ENCODE results near the gene ASIC1.

Gene ASIC1

GRCh38 chr12:50107416-50108268 is 50.2 kb downstream of the ASIC1 start:
- no peak for DNase-seq (ENCODE audit: low read depth)

DNA sequence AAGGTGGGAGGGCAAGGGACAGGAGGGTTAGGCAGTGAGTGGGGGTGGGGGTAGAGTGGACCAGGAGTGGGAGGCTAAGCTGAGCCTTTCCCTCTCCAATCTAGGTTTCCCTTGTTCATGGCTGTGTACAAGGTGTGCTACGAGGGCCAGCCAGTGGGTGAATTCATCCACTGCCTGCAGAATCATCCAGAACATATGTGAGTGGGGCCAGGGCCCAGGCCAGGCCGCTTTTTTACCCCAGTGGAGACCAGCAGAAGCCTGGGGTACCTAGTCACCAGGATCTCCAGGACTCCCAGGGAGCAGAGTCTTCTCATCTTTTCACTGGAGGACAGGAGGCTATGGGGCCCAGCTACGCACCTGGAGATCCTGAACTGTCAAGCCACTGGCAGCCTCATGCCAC is 51.9 kb downstream of the ASIC1 start:
- no peak for DNase-seq (ENCODE audit: low read depth)

DNA sequence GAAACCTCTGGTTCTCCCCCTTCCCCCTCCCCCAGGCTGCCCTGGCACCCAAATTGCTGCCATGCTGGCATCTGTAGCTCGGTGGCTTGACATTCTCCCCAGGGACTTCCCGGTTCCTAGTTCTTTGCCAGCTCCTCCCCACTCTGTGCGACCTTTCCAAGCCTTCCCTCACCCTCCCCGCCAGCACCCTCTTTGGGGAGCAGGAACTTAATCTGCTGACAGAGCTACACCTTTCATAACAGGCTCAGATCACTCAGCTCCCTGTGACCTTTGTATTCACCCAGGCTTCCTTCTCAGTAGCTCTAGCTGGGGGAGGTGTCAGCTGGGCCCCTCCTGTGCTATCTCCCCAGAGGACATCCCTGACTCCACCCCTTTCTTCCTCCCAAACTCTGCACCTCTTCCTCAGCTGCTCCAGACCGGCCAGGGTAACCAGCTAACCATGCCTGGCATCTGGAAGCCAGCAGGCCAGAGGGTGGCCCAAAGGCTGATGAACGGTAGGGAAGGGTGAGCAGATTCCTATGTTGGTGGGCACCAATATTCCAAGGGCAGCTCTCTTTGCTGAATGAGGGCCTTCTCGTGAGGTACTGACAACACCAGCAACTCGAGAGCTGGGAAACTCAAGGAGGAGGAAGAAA is 52.8 kb downstream of the ASIC1 start:
- no peak for DNase-seq (ENCODE audit: low read depth)

DNA sequence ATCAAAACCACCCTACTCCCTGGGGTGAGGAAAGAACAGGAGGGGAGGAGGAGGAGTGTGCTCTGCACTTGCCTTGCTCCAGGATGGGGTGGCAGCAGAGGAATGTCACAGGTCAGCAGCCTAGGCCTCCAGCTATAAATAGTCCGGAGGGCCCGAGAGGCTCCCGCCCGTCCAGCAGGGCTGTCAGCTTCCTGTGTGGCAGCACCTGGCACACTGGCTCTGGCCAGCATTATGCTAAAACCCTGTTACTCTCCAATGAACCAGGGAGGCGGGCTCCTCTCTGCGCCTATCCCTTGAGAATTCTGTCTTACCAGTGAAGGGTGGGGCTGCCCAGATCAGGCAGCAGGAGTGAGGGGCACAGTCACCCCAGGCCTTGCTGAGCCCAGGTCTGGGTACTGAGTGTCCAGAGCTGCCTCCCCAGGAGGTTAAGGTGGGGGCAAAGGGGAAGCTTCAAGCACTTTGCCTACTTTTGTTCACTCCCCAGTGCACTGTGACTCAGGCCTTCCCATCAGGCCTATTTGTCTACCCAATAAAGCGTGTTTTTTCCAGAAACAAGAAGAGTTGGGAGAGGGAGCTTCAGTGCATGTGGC is 53.5 kb downstream of the ASIC1 start:
- DNase-seq (ENCODE audit: low read depth): no peak

DNA sequence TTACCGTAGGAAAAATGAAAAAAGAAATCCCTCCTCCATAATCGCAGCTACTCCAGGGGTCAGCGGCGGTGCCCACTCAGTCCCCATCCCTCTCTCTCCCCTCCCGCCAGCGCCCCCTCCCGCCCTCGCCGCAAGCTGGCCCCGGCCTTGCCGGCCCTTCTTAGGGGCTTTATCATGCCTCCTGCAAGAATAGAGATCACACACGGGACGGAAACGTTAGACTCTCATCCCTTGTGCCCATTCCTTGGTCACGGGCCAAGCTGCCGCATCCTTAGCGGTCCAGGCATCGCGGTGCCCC is 53.9 kb downstream of the ASIC1 start:
- DNase-seq (ENCODE audit: low read depth): no peak

DNA sequence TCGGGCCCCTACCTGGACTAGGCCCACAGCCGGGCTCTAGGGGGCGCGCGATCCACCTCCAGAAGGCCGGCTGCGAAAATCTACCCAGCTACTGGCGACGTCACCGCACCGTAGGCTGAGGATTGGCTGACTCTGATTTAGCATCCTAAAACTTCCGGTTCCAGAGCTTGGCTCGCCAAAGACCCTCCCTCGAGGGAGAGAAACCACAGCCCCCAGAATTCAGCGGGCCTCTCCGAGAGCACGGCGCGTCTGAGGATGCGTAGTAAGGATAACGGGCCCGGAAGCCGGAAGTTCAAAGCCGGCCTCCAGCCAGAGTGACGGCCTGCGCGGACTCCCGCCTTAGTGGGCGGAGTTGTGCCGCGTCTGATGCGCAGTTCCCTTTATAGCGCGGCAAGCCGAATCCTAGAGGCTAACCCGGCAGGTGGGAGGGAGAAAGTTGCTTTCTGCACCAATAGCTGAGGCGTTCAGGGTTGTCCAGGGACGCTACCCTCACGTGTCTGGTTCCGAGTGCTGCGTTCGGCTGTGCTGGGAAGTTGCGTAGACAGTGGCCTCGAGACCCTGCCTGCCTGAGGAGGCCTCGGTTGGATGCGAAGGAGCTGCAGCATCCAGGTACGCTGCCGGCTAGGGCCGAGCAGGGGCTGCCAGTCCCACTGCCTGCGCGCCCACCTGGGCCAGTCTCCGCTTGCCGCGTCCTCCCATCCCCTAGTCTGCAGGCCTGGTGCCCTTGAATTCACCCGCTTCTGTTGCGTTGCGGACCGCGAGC is 54.5 kb downstream of the ASIC1 start, which contains the start of gene COX14:
COX14 (plus strand) TSS at position 544 of the 763 bp plus-strand sequence. CDS start 7,808 bp downstream, outside the sequence.
- DNase-seq (ENCODE audit: low read depth): peak; percentile 96

- no peak for DNase-seq (ENCODE audit: low read depth)
Measured at GRCh38 chr12:50112456-50113218, 55.2 kb downstream of the ASIC1 start.

- no peak for DNase-seq (ENCODE audit: low read depth)
Measured at GRCh38 chr12:50117057-50117622, 59.7 kb downstream of the ASIC1 start.

DNA sequence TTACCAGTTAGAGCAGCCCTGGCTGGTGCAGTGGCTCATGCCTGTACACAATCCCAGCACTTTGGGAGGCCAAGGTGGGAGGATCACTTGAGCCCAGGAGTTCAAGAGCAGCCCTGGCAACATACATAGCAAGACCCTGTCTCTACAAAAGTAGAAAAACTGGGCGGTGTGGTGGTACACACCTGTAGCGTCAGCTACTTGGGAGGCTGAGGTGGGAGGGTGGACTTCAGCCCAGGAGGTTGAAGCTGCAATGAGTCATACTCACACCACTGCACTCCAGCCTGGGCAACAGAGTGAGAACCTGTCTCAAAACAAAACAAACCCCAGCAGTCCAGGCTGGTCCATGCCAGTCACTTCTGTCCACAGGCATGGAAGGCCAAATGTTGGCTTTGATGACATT is 62.0 kb downstream of the ASIC1 start:
- DNase-seq (ENCODE audit: low read depth): no peak

DNA sequence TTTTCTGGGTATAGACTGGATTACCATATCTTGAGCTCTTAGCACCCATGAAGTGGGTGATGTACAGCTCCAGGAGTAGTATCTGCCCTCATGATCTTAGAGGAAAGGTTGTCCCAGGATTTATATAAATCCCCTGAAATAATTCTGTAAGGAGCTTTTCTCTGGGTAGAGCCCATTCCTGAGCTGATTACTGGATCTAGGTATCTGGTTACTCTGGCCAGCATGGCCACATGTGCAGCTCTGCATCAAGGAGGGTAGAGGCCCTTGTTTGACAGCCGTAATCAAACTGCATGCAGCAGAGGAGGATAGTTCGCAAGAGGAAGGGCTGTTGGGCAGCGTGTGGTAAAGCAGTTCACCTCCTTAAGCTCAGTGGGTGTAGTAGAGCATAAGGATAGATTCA is 63.1 kb downstream of the ASIC1 start:
- DNase-seq (ENCODE audit: low read depth): no peak

- DNase-seq (ENCODE audit: low read depth): no peak
Measured at GRCh38 chr12:50120953-50121352, 63.6 kb downstream of the ASIC1 start.

- DNase-seq (ENCODE audit: low read depth): no peak
Measured at GRCh38 chr12:50121641-50122040, 64.2 kb downstream of the ASIC1 start.

DNA sequence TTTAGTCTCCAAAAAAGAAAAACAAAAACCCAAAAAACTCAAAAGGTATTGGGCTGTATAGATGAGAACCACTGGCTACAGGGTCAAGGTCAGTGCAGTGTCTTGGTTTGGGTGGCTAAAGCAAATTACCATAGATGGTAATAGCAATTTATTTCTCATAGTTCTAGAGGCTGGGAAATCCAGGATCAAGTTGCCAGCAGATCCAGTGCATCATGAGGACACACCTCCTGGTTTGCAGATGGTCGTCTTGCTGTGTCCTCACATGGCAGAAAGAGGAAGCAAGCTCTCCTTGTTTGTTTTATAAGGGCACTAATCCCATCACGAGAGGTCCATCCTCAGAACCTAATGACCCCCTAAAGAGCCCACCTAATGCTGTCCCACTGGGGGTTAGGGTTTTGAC is 65.8 kb downstream of the ASIC1 start:
- no peak for DNase-seq (ENCODE audit: low read depth)

GRCh38 chr12:50127546-50127945 is 70.2 kb downstream of the ASIC1 start:
- no peak for DNase-seq (ENCODE audit: low read depth)

DNA sequence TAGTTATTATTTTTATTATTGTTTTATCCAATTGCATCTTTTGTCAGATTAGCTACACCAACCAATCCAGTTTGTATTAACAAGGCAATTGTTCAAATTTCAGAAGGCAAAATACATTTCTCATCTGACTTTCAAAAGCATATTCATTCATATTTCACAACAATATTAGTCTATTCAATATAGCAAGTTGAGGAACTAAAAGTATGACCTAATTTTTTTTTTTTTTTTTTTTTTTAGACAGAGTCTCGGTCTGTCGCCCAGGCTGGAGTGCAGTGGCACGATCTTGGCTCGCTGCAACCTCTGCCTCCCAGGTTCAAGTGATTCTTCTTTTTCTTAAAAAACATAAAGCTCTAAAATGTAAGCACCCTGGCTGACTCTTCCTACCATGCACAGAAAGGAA is 71.9 kb downstream of the ASIC1 start:
- no peak for DNase-seq (ENCODE audit: low read depth)

GRCh38 chr12:50132505-50133135 is 75.2 kb downstream of the ASIC1 start:
- DNase-seq (ENCODE audit: low read depth): no peak
